LHCN-M2 (cell line): ENCODE measurements around the gene MMP26. TPM values are rescaled to one million over a fixed set of nuclear protein-coding genes. Genes with fewer than 3 reads are reported as not detected.

Source experiments
- DNase-seq: peaks from one replicate; pipeline ENCODE4 v3.0.0-alpha.2; 2012; ENCODE audit warnings: low read depth
- polyA plus RNA-seq: library from polyadenylated mRNA; unstranded; fragments of >200 nt; gene quantifications from one replicate; pipeline ENCODE4 v1.2.1, GENCODE V29; 2012; ENCODE audit warnings: missing spikeins
- total RNA-seq: library from RNA; depleted of rRNA; stranded (reverse); fragments of >200 nt; gene quantifications from 2 replicates; pipeline ENCODE4 v1.2.3, GENCODE V29; 2014; rRNA removed

Gene MMP26
- not detected in 2 replicates for total RNA-seq
- not detected for polyA plus RNA-seq

GRCh38 chr11:4704054-4704789 is at the start of gene MMP26:
Gene MMP26 (plus strand): TSS chr11:4704784.
- peak; percentile 34 for DNase-seq

DNA sequence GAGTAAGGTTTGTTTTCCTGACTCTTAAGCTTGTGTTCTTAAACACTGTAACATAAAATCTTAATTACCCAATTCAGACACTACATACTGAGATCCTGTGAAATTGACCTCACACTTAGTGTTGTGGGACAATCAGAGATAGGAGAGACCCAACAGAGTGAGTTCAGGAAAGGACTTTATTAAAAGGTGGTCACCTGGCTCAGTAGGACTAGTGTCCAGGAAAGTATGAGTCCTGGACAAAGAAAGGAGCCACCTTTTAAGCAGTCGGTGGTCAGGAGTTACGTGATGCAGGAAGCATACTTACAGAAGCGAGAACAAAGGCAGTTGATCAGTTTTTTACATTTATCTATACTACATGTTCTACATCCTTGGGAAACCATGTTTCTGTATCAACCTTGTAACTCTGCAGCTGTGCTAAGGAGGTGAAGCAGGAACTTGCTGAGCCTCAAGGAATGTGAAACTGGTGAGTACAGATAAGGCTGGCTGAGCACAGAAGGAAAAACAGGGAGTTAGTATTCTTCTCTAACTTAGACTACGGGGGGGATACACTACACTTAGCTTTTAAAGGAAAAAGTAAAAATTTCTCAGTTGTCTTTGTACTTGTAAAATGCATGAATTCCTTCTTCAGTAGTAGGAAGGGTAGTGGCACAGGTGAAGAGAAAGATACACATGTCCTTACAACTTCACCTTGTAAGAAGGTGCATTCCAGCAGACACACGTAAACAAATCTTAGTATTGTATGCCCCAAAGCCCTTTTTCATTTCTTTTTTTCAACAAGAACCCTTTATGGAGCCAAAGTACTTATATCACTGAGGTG is 45.7 kb upstream of the MMP26 start:
- DNase-seq: no peak

GRCh38 chr11:4662876-4663275 is 41.7 kb upstream of the MMP26 start:
- DNase-seq: no peak

DNA sequence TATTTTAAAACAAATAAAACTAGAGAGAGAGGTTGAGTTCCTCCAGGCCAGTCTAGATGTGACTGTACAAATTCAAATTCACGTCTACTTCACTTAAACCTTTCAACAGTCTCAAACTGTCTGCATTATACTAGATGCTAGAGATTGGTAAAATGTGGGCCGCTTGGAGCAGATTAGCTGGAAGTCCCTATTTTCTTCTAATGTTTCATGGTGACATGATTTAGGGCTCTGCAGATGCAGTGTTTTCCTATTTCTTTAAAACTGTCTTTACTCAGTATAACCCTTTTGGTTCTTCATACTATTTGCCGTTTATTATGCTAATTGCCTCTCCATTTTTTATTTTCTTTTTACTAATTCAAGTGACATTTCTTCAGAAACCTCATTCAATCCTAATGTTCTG is 40.4 kb upstream of the MMP26 start:
- DNase-seq: no peak

- DNase-seq: no peak
Observed at GRCh38 chr11:4664786-4665185, 39.8 kb upstream of the MMP26 start.

- DNase-seq: no peak
Observed at GRCh38 chr11:4665424-4665823, 39.2 kb upstream of the MMP26 start.

GRCh38 chr11:4671741-4672140 is 32.8 kb upstream of the MMP26 start:
- DNase-seq: no peak

DNA sequence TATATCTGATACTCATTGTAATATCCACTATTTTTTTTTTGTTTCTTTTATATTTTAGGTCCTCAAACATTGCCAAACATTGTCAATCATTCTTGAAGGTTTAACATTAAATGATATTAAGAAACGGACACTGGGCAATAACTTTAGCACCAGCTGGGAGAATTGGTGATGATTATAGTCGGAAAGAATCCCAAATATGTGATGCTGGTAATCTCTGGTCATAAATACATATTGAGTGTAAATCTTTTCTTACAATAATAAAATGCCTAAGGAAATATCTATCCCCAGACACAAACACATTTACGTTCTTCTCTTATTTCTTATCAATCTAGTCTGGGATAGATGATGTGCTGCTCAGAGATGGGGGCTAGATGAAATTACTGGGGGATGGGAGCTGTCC is 32.1 kb upstream of the MMP26 start:
- DNase-seq: peak; percentile 45

GRCh38 chr11:4673781-4674180 is 30.8 kb upstream of the MMP26 start:
- DNase-seq: no peak

GRCh38 chr11:4677948-4678347 is 26.6 kb upstream of the MMP26 start:
- DNase-seq: no peak

- no peak for DNase-seq
Observed at GRCh38 chr11:4680341-4680740, 24.2 kb upstream of the MMP26 start.

GRCh38 chr11:4682623-4683419 is 21.8 kb upstream of the MMP26 start:
- no peak for DNase-seq

- DNase-seq: no peak
Observed at GRCh38 chr11:4684631-4685285, 19.8 kb upstream of the MMP26 start.

GRCh38 chr11:4695442-4695841 is 9.1 kb upstream of the MMP26 start:
- no peak for DNase-seq

DNA sequence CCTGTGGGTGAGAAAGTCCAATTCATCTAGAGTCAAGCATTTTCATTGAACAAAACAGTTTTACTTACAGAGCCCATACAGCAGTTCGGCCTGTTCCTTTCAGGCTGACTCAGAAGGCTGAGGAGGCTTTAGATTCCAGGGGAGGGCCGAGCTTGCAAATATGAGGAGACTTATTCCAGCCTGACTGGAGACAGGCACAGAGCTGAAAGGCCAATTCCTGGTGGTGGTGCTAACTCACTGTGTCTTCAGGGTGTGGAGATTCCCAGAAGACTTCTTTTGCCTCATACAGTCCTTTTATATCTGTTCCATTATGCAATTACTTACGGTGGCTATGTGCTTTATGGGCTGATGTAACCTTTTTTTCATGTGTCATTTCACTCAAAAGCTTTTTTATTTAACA is 7.0 kb upstream of the MMP26 start, which contains the start of gene OR51E2:
OR51E2 (minus strand) TSS at position 269 of the 400 bp plus-strand sequence. CDS start 15,142 bp downstream, outside the sequence.
- peak; percentile 15 for DNase-seq

- no peak for DNase-seq
Observed at GRCh38 chr11:4699697-4700435, 4.7 kb upstream of the MMP26 start.

GRCh38 chr11:4700436-4700820 is 4.2 kb upstream of the MMP26 start:
- no peak for DNase-seq

DNA sequence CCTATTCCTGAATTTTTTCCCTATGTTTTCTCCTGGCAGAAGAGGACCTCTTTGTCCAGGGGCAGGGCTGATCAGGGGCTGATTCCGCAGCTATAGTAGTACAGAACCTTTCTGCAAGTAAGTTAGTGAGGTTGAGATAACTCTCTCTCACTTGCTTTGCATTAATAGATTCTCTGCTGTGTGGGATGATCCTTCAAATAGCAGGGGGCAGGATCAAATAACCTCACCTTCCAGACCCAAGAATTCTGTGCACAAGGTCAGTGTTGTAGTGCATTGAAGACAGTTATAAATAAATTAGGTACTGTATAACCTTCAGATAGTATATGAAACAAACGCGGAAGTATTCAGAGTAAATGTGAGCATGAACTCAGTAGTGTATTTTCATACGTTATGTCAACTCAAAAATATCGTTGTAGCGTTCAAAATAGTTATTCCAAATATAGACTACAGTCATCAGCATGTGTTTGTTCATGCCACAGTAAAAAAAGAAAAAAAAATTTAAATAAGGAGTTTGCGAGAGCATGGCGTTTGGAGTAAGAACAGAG is 278 bp downstream of the MMP26 start:
- no peak for DNase-seq

GRCh38 chr11:4713241-4713640 is 8.7 kb downstream of the MMP26 start:
- DNase-seq: peak; percentile 4

DNA sequence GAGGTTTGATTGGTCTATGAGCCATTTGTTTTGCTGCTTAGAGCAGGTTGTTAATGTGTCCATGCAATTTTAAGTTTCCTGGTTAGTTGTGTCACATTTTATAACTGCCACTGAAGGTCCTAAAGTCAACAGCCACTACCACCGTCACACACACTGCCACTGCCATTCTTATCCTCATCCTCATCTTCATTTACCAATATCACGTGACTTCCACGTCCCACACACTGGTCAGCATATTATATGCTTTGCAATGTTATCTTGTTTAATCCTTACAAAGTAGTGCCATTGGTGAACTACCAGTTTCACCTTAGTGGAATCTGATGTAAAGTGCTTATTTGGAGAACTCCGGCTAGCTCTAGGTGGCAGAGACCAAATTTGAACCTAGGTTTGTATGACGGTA is 9.7 kb downstream of the MMP26 start:
- no peak for DNase-seq
